ENCODE measurements around the gene TANGO2.

GRCh38 chr22:20026204-20026908 is 5.4 kb downstream of the TANGO2 start:
- TF ChIP-seq CTCF (conservative IDR thresholded peaks at IDR 0.05 in 1 of 2, IDR thresholded peaks at IDR 0.05 in 1 of 2; ENCODE audit: extremely low read depth in 1 of 2, insufficient read depth in 1 of 2, low read depth in 1 of 2, low read length in 2 of 2) (no peak), EZH2 (IDR thresholded peaks at IDR 0.05; ENCODE audit: borderline replicate concordance, low read length) (no peak)

Data from mammary epithelial cell (primary cell).